GM18517 (cell line): Measurements from ENCODE around the gene TM4SF18.
"Not testable (repeated sequence)": the region's sequence is repeated elsewhere in the genome, so short reads cannot be mapped to it uniquely, and the experiment has no call there.

ENCODE experiments used
- ATAC-seq: cut with Tn5 transposase; IDR thresholded peaks from one replicate; pipeline ENCODE4 v1.9.1; 2021; ENCODE audit warnings: mild to moderate bottlenecking, moderate library complexity; ENCODE audit not compliant: unreplicated experiment

The TM4SF18 gene

GRCh38 chr3:149368674-149369497 is 35.5 kb upstream of the TM4SF18 start:
- ATAC-seq: no peak

- ATAC-seq: no peak
These were observed 34.8 kb upstream of the TM4SF18 start for GRCh38 chr3:149368201-149368673.

DNA sequence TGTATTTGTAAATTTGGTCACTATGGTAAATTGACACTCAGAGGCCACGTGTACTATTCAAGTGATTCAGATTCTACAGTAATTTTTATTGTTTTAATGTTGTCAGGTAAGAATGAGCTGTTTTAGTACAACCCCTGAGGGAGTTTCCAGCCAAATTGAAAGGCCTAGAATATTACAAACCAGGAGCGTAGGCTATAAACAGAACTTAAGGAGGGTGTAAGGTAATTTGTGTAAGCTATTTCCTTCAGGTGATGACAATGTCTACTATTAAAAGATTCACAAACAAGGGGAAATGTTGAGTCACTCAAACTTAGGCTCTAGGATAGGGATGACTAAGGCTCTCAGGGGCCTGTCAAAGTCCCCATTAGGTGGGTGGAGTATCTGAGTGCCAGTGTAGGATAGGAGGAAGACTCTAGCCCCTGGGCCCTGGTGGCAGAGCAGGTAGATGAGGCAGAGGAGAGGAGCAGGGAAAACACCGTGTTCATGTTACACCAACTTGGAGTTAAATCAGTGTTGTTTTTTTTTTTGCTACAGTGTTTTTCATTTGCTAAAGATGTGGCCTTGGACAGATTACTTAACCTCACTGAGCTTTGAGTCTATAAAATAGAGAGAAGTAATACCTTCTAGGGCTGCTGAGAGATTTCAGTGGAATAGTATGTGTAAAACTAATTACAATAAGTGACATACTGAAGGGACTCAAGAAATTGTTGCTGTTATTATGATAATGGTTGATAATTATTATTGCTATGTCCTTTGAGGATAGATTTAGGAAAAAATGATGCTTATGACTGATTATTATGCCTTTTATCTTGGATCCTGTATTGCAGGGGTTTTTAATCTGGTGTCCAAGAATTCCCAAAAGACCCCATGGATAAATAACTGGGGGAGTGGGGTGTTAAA is 33.8 kb upstream of the TM4SF18 start:
- ATAC-seq: no peak

- no peak for ATAC-seq
These were observed 32.6 kb upstream of the TM4SF18 start for GRCh38 chr3:149366031-149366430.

- ATAC-seq: no peak
These were observed 31.2 kb upstream of the TM4SF18 start for GRCh38 chr3:149364624-149365023.

- no peak for ATAC-seq
These were observed 29.6 kb upstream of the TM4SF18 start for GRCh38 chr3:149363053-149363452.

DNA sequence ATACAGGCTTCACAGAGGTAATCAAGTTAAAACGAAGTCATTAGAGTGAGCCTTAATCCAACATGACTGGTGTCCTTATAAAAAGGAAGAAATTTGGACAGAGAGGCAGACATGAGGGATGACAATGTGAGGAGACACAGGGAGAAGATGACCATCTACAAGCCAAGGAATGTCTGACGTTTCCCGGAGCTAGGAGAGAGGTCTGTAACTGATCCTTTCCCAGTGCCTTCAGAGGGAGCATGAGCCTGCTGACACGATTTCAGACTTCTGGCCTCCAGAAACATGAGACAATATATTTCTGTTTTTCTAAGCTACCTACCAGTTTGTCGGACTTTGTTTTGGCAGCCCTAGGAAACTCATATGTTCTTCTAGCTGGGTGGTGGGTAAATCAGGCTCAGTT is 28.9 kb upstream of the TM4SF18 start:
- ATAC-seq: no peak

GRCh38 chr3:149356630-149357029 is 23.2 kb upstream of the TM4SF18 start:
- ATAC-seq: no peak

DNA sequence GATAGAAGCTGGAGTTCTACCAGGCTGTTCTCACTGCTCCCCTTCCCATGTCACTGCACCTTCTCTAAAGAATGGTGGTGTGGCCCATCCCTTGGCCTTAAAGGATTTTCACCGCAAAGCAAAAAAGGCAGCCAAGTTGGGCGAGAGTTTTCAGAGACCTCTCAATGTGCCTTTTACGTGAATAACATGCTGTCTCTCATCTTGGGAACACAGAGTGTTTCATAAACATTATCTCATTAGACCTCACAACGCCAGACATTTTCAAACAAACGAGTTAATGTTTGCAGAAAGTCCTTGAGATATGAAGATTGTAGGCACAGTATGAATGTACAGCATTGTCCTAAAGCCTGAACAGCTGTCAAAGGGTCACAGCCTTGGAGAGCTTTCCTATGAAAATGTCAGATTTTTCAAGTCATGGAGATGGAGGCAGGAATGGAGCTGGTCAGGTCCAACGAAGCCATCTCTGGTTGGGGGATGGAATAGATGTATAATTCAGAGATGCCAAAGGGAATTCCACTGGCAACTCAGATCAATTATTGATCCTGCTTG is 22.7 kb upstream of the TM4SF18 start:
- ATAC-seq: no peak

GRCh38 chr3:149353581-149354184 is 20.2 kb upstream of the TM4SF18 start:
- no peak for ATAC-seq

DNA sequence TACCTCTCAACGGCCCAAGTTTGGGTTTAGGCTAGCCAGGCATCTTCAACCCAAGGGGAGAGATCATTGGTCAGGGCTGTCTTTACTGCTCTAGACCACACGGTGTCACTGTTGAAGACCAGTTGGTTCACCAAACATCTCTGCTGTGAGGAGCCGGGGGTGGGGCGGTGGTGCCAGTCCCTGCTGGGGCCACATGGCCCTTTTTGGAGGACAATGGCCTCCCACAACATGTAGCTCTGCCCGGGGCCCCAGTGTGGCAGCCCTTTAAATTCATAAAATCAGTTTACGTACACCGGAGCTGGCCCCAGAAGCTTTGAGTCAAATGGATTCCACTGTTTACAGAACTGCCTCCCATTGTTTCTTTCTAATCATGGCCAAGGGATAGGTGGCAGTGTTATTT is 19.1 kb upstream of the TM4SF18 start:
- ATAC-seq: peak; percentile 81

DNA sequence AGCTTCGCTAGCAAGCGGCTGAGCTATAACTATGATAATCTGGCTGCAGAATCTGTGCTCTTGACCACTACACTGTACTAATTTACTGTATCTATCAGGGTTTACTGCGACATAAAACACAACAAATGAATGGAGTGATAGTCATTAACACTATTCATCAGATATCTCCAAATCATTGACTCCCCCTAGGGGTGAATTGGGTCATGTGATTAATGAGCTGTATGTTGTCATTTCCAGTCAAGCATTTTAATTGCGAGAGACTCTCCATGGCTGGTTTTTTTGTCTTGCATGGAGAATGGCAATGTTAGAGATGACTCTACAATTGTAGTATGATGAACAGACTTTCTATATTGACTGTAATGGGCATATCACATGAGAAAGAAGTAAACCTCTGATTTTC is 10.5 kb upstream of the TM4SF18 start:
- ATAC-seq: no peak

DNA sequence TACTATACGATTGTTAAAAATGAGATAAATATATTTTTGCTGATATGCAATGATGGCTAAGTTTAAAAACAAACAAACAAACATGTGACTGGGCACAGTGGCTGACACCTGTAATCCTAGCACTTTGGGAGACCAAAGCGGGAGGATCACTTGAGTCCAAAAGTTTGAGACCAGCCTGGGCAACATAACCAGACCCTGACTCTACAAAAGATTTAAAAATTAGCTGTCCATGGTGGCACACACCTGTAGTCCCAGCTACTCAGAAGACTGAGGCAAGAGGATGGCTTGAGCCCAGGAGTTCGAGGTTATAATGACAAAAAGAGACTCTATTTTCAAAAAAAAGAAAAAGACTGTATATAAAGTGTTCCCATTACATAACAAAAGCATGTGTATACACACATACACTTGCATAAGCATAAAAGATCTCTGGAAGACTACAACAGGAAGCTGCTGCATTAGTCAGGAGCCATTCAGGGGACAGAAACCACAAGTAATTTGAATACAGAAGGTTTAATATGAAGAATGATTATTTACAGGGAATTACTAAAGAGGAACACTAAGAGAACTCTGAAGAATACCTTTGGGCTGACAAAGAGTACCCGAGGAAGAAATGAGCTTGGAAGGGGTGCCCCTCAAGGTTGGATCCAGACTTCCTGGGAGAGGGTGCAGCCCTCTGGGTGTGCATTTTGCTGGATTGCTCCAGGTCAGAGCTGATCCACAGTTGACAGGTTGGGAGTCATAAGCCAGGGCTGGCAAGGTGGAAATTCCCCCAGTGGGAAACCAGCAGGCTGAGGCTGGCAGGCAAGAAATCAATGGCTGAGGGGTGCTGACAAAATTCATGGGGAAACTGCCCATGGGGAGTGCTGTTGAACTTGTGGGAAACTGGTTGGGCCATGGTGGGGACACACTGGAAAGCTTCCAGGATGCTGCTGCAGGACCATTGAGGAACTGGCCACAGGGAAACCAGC is 9.3 kb upstream of the TM4SF18 start:
- no peak for ATAC-seq

DNA sequence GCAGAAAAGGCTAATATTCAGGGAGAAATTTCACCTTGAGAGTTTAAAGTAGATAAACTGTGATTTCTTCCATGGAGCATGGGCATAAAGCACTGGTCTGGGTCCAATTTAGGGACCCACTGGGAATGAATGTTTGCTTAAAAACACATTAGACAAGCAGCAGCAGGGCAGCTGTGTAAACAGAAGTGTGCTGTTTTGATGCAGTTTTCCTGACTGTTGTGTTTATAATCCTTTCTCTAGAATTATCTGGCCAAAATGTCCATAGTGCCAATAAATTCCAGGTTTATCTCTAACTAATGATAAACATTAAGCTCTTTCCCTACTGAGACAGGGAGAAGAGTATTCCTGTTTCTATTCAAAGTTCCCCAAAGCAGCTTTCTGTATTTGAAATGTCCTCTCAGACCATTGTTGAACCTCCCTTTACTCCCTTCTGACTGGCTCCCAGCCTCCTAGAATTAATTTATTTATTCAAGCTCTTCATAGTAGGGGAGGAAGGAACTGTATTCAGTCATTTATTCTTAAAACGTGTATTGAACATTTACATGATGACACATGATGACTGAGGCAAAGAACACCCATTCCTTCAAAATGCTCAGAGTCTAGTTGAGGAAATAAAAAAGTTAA is 7.0 kb upstream of the TM4SF18 start:
- ATAC-seq: no peak

DNA sequence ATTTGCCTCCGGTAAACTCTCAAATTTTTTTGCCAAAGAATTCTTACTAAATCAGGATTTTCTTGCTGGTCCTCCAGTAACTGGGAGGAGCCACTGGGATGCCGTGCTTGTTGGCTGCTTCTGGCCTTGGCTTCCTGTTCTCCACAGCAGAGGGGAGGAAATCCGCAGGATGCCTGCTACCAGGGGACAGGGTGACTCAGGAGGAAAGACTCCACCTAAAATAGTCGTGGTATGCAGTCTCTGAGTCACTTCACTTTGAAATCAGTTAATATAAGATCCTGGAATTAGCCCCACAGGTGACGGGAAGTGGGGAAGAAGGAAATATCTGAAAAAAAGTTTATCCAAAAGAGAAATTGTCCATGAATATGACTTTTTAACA is 6.5 kb upstream of the TM4SF18 start:
- no peak for ATAC-seq

DNA sequence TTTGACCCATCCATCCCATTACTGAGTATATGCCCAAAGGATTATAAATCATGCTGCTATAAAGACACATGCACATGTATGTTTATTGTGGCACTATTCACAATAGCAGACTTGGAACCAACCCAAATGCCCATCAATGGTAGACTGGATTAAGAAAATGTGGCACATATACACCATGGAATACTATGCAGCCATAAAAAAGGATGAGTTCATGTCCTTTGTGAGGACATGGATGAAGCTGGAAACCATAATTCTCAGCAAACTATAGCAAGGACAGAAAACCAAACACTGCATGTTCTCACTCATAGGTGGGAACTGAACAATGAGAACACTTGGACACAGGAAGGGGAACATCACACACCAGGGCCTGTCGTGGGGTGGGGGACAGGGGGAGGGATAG is 4.0 kb upstream of the TM4SF18 start:
- ATAC-seq: not testable (repeated sequence)

- no peak for ATAC-seq
These were observed 3.5 kb upstream of the TM4SF18 start for GRCh38 chr3:149336925-149337324.

- no peak for ATAC-seq
These were observed 665 bp downstream of the TM4SF18 start for GRCh38 chr3:149332771-149333170.

- ATAC-seq: no peak
These were observed 1.1 kb downstream of the TM4SF18 start for GRCh38 chr3:149332227-149332765.
